HG03045 (cell line): ENCODE results near the gene TMEM179B.
A peak's percentile ranks its signal among the peaks of the same experiment; 100 is the strongest.

Experiments used
- ATAC-seq: cut with Tn5 transposase; IDR thresholded peaks from one replicate; pipeline ENCODE4 v1.9.1; 2021; ENCODE audit warnings: mild to moderate bottlenecking, moderate library complexity; ENCODE audit not compliant: unreplicated experiment

Gene TMEM179B

DNA sequence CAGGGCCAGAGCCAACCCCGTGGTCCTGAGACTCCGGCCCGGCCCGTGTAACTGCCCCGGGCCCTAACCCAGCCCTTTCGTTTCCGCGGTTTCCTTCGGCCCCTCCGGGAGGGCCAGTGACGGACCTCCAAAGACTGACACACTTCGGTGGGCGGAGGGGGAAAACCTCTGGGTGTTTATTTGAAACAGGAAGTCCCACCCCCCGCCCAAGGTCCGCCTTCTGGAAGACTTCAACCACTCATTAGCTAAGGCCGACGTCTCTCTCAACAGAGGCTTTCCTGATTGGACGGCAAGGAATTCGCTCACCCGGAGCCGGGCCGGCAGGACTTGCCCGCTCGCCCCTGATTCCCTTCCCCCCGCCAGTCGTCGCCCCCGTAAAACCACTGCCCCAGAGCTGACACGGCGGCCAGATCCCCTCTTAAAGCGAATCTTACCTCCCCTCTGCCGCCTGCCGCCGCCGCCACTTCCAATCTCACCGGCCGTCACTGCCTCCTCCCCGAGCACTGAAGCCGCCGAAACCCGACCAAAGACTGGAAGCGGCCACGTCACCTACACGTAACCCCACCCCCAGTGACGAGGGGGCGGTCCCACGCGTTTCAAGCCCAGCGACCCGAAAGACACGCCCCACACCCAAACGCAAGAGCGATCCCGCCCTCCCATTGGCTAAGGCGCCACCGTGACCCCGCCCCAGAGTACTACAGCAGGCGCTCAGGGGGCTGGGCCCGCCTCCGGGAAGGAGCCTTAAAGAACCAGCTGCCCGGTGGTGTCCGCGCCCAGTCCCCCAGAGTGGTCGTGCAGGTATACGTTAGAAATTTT, 44.5 kb downstream of the TMEM179B start, which contains the start of gene STX5:
Gene STX5, minus strand, starts transcription at position 532 of the 816 bp plus-strand sequence. CDS start 808 bp downstream, outside the sequence.
- ATAC-seq: peak; percentile 87

DNA sequence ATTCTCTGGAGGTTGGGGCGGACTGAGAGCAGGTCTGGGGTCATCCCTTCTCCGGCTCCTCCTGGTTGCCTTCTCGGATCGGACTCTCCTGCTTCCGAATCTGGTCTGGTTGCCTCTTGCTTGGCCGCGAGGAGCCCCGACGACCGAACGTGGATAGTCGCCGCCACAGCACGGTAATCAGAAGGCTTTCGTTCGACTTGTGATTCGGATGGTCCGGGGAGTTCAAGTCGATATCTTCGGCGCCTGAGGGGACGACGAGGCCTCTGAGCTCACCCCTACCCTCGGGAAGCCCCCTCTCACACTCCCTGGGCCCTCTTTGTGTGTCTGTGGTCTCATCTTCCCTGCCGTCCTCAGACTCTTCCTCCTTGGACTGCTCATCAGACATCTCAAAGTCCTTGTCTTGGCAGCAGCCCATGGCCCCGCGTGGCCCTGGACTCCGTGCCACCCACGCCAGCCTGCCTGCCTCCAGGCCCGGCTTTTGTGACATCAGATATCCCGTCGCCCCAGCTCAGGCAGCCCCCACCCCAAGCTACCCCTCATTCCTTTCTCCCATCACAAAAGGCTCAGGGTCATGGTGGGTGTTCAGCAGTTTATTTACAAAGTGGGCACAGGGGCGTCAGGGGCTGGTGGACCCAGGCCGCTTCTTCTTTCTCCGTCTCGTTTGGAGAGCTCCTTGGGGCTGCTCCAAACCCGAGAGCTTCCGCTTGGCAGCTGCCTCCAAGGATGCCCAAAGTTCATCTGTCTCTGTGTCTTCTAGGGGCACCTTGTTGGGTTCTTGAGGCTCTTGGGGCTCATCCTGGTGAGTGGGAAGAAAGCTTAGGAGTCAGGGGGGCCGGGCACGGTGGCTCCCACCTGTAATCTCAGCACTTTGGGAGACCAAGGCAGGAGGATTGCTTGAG, 45.4 kb downstream of the TMEM179B start, which contains the start of gene TEX54:
Gene TEX54, minus strand, starts transcription at position 506 of the 899 bp plus-strand sequence.
- no peak for ATAC-seq

GRCh38 chr11:62835336-62835735, 48.1 kb downstream of the TMEM179B start:
- no peak for ATAC-seq

DNA sequence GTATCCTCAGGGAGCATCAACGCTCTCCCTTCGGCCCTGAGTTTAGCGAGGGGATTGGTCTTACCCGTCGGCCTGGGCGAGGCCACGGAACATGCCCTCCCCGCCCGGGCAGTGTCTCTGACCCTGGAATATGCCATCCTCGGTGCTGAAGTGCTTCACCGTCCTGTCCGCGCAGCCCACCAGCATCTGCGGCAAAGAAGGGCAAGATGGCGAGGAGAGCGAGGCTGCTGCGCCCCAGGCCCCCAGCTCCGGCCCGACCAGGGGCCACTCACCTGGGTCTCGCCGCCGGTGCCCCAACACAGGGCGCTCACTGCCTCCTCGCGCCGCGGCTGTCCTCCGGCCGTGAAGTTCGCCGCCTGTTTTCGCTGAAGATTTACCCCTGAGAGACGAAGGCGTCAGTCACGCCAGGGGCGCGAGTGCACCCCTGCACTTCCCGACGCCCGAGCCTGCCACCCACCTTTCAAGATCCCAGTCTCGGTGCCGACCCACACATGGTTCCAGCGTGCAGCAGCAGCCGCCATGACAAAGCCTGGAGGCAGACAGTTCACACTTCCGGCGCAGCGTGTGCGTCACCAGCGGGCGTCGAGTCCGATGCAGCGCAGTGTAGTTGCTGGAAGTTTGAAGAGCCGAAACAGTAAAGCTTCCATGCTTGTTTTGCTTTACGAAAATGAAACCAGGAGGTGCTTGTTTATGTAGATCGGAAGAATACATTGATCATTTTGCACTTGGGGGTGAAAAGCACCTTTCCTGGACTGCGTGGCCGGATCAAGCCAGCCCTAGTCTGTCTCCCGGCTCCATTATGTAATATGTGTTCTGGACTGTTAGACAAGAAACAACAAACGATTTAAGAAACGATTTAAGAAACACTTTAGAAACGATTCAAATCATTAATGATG, 52.1 kb downstream of the TMEM179B start, which contains the start of gene WDR74:
Gene WDR74, minus strand, starts transcription at position 541 of the 896 bp plus-strand sequence. Its CDS starts 20 bp downstream, at position 521.
- ATAC-seq: peak; percentile 39
